Body of pancreas (tissue), 4 donors: ENCODE data around the gene C16orf95. TPM values are rescaled to one million over a fixed set of nuclear protein-coding genes. Genes with fewer than 3 reads are reported as not detected.
A peak's percentile ranks its signal among the peaks of the same experiment; 100 is the strongest.

Source experiments
- ATAC-seq: fragments of 150-250 bp; one replicate; pipeline ENCODE4 v1.9.1; 2016
- DNase-seq, 4 donors: peaks; one replicate each; pipeline ENCODE4 v3.0.0-alpha.2; 2019
- H3K27ac ChIP-seq, 4 donors: fragments of 200-600 bp; sonication (generic); 1 replicate in 3 of 4; 2 replicates in 1 of 4; pipeline versions ENCODE4 v1.5.1 to v1.6.1; 2016 to 2019; ENCODE audit warnings: mild to moderate bottlenecking in 1 of 4, mixed read lengths in 1 of 4, moderate library complexity in 1 of 4
- H3K27me3 ChIP-seq, 2 donors: fragments of 200-600 bp; sonication (generic); one replicate each; pipeline ENCODE4 v1.6.0; 2016; ENCODE audit warnings: mild to moderate bottlenecking in 1 of 2
- H3K36me3 ChIP-seq, 2 donors: fragments of 200-600 bp; sonication (generic); replicated peaks in 1 of 2; 2 replicates each; pipeline ENCODE4 v1.5.1; 2016; ENCODE audit warnings: low read depth in 2 of 2; ENCODE audit not compliant: insufficient read depth in 1 of 2
- H3K4me1 ChIP-seq: fragments of 200-600 bp; sonication (generic); one replicate; pipeline ENCODE4 v1.6.0; 2016
- H3K4me3 ChIP-seq, 2 donors: fragments of 200-600 bp; sonication (generic); 1 replicate in 1 of 2; 2 replicates in 1 of 2; pipeline ENCODE4 v1.5.1; 2016 to 2019
- H3K9me3 ChIP-seq, 3 donors: fragments of 200-600 bp; sonication (generic); 1 replicate in 2 of 3; 2 replicates in 1 of 3; pipeline ENCODE4 v1.5.1; 2016
- CTCF ChIP-seq, 7 experiments: fragments of 450-650 bp in 4 of 7; fragments of 200-600 bp in 3 of 7; sonication (generic) in 3 of 7; IDR thresholded peaks; one replicate each; pipeline ENCODE4 v1.5.1; 2016 to 2019; ENCODE audit warnings: antibody characterized with exemption in 7 of 7
- POLR2A ChIP-seq, 3 donors: fragments of 450-650 bp; IDR thresholded peaks; one replicate each; pipeline ENCODE4 v1.6.1; 2016; ENCODE audit warnings: antibody characterized with exemption in 3 of 3, mild to moderate bottlenecking in 2 of 3
- WGBS, 2 donors: methylation state at CpG; one replicate each; pipeline ENCODE4 v1.1.5; 2017; 5-methylcytosine and 5-hydroxymethylcytosine counted together
- intact Hi-C: fragments of 100-400 bp; cut with DNase I; formaldehyde crosslinking; loops from one replicate; pipeline ENCODE4 v1.15.1; 2023
- total RNA-seq, 2 donors: library from RNA; depleted of rRNA; stranded (reverse); fragments of >200 nt; gene quantifications; one replicate each; pipeline ENCODE4 v1.1.0, GENCODE V29; 2016

The C16orf95 gene
- total RNA-seq, 2 donors from 2014 or later: 1.3 to 2.0 TPM

- no peaks in the 10 kb centered on the region for H3K9me3 ChIP-seq
- H3K27ac ChIP-seq: no peak overlapping the region
- DNase-seq (no peak), ATAC-seq (no peak)
- H3K36me3 ChIP-seq: no peaks in the 10 kb centered on the region
- no peak overlapping the region for H3K4me3 ChIP-seq
- 89 to 91% methylated on average over 14 to 35 of the region's 35 CpGs for WGBS, 2 donors
- no peaks in the 10 kb centered on the region for H3K27me3 ChIP-seq
- TF ChIP-seq CTCF (IDR thresholded peaks at IDR 0.05) (no peak), POLR2A (IDR thresholded peaks at IDR 0.05) (no peak)
- intact Hi-C loops: loop anchor here (5.0 kb wide), 1 partner anchor 54 kb away; no protein-coding TSS in a partner anchor
- H3K4me1 ChIP-seq: peaks cover 14% of the 10 kb centered on the region
These were observed 5.9 kb upstream of the C16orf95 start for GRCh38 chr16:87322833-87323726.

DNA sequence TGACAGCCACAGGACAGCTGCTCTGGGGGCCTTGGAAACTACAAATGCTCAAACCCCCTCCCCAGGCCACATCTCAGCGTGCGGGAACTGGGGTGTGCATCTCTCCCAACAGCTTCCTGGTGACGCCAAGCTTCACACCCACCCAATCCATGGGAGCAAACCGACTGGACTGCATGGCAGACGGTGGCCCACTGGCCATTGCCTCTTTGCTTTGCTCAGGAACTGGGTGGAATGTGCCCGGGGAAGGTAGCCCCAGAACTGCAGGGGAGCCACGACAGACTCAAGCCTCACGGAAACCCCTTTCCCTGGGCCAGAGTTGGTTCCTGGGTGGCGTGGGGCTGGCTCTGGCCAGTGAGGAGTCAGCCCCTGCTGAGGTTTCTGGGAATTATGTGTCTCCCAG lies 5.2 kb upstream of the C16orf95 start:
- ATAC-seq: no peak
- H3K36me3 ChIP-seq: no peaks in the 10 kb centered on the region
- TF ChIP-seq POLR2A (IDR thresholded peaks at IDR 0.05): no peak
- TF ChIP-seq CTCF (IDR thresholded peaks at IDR 0.05): no peak

DNA sequence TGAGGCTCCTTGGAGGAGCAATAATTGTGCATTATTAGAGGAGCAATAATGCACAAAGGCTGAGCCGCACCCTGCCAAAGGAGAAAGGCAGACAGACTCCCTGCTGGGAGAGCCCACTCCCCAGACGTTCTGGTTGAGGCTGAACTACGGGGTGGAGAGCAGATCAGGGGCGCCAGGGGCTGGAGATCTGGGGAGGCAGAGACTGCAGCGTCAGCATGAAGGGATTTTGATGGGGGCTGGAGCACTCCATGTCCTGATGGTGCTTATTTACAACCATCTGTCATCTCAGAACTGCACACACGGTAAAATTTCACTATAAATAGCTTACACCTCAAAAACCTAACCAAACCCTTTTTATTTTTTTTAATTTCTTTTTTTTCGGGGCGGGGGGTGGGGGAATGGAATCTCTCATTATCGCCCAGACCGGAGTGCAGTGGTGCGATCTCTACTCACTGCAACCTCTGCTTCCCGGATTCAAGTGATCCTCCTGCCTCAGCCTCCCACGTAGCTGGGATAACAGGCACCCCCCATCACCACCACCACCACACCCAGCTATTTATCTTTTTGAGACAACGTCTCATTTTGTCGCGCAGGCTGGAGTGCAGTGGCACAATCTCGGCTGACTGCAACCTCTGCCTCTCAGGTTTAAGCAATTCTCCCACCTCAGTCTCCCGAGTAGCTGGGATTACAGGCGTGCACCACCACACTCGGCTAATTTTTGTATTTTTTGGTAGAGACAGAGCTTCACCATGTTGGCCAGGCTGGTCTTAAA lies 4.3 kb upstream of the C16orf95 start:
- Histone ChIP-seq H3K4me3 (no peak overlapping the region), H3K27ac (no peak overlapping the region), H3K27me3 (no peaks in the 10 kb centered on the region), H3K9me3 (no peaks in the 10 kb centered on the region), H3K36me3 (no peaks in the 10 kb centered on the region), H3K4me1 (peaks cover 15% of the 10 kb centered on the region)
- TF ChIP-seq CTCF (IDR thresholded peaks at IDR 0.05) (no peak), POLR2A (IDR thresholded peaks at IDR 0.05) (no peak)
- DNase-seq (peak in 1 of 4 donors; percentile 22), ATAC-seq (no peak)
- intact Hi-C loops: loop anchor here (5.0 kb wide), 1 partner anchor 56 kb away; no protein-coding TSS in a partner anchor
- 82 to 84% methylated on average over 20 of the region's 20 CpGs for WGBS, 2 donors

More for the DNA sequence above, 5.2 kb upstream of the C16orf95 start:
- Histone ChIP-seq H3K4me3 (no peak overlapping the region), H3K27ac (no peak overlapping the region), H3K9me3 (no peaks in the 10 kb centered on the region), H3K27me3 (no peaks in the 10 kb centered on the region), H3K4me1 (peaks cover 15% of the 10 kb centered on the region)
- WGBS, 2 donors: 86 to 91% methylated on average over 6 to 9 of the region's 9 CpGs
- intact Hi-C loops: loop anchor here (5.0 kb wide), 1 partner anchor 55 kb away; no protein-coding TSS in a partner anchor
- no peak for DNase-seq

GRCh38 chr16:87320510-87321227 lies 3.5 kb upstream of the C16orf95 start:
- H3K4me1 ChIP-seq: peaks cover 15% of the 10 kb centered on the region
- no peaks in the 10 kb centered on the region for H3K9me3 ChIP-seq
- no peaks in the 10 kb centered on the region for H3K36me3 ChIP-seq
- DNase-seq (no peak), ATAC-seq (no peak)
- no peak overlapping the region for H3K27ac ChIP-seq
- 88 to 94% methylated on average over 11 to 12 of the region's 12 CpGs for WGBS, 2 donors
- H3K4me3 ChIP-seq: no peak overlapping the region
- intact Hi-C loops: loop anchor here (5.0 kb wide), 1 partner anchor 57 kb away; no protein-coding TSS in a partner anchor
- no peak for TF ChIP-seq POLR2A (IDR thresholded peaks at IDR 0.05)
- no peak for TF ChIP-seq CTCF (IDR thresholded peaks at IDR 0.05)
- no peaks in the 10 kb centered on the region for H3K27me3 ChIP-seq
